ENCODE data around the gene SMIM30.
A peak's percentile ranks its signal among the peaks of the same experiment; 100 is the strongest.

Gene SMIM30

DNA sequence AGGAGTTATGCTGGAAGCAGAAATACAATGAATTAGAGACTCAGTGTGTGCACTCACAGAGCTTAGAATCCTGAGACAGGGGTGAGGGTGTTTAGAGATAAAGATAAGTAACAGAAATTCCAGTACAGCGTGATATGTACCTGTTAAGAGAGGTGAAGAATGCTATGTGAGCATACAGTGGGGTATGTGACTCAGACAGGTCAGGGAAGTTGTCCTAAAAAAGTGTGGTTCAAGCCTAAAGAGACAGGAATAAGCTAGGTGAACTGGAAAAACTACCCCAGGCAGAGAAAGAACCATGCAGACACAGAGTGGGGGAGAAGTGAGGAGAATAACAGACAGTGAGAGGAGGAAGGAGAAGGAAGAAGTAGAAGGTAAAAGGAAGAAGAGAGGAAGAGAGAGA, 8.6 kb downstream of the SMIM30 start:
- no peak for DNase-seq (ENCODE audit: low read depth)
- H3K4me3 ChIP-seq (ENCODE audit: low read length) = no peak overlapping the region
- TF ChIP-seq CTCF (conservative IDR thresholded peaks at IDR 0.05; ENCODE audit: low read length) = no peak

DNA sequence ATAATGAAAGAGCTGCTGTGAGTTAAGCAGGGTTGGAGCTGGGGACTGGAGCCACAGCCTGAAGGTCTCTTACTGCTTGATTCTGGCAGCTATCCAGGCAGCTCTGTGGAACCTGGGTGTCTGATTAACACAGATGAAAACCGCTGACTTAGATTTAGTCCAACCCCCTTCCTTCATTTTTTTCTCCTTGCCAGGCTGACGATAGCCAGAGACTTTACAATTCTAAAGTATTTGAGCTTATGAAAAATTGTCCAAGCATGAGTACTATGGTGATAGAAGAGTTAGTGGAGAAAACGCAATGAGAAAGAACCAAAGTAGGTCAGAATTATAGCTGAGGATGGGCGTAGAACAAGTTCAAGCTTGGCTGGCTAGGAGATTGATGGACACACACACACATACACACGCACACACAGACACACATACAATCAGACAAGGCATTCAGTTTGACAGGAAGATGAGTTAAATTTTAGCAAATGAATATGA, 18.2 kb downstream of the SMIM30 start:
- no peak for TF ChIP-seq CTCF (conservative IDR thresholded peaks at IDR 0.05; ENCODE audit: low read length)
- no peak overlapping the region for H3K4me3 ChIP-seq (ENCODE audit: low read length)
- peak; percentile 29 for DNase-seq (ENCODE audit: low read depth)

GRCh38 chr7:113099284-113099919, 19.0 kb downstream of the SMIM30 start:
- DNase-seq (ENCODE audit: low read depth) = no peak
- H3K4me3 ChIP-seq (ENCODE audit: low read length) = no peak overlapping the region
- TF ChIP-seq CTCF (conservative IDR thresholded peaks at IDR 0.05; ENCODE audit: low read length) = no peak

- no peak for DNase-seq (ENCODE audit: low read depth)
- TF ChIP-seq CTCF (conservative IDR thresholded peaks at IDR 0.05; ENCODE audit: low read length) = no peak
- no peak overlapping the region for H3K4me3 ChIP-seq (ENCODE audit: low read length)
These were observed 23.7 kb downstream of the SMIM30 start for GRCh38 chr7:113094517-113095249.

- no peak for DNase-seq (ENCODE audit: low read depth)
- H3K4me3 ChIP-seq (ENCODE audit: low read length) = no peak overlapping the region
- no peak for TF ChIP-seq CTCF (conservative IDR thresholded peaks at IDR 0.05; ENCODE audit: low read length)
These were observed 24.8 kb downstream of the SMIM30 start for GRCh38 chr7:113093561-113093960.

GRCh38 chr7:113092762-113093161, 25.6 kb downstream of the SMIM30 start:
- no peak overlapping the region for H3K4me3 ChIP-seq (ENCODE audit: low read length)
- DNase-seq (ENCODE audit: low read depth) = no peak
- TF ChIP-seq CTCF (conservative IDR thresholded peaks at IDR 0.05; ENCODE audit: low read length) = no peak
